GM12878 (cell line): Measurements from ENCODE around the gene GABRA6.

ENCODE experiments used
- CBX3 ChIP-seq: fragments of 200-600 bp; sonication (generic); IDR thresholded peaks from 2 replicates; pipeline ENCODE4 v1.6.1; 2016; ENCODE audit warnings: low read depth, borderline replicate concordance
- CTCF ChIP-seq, 3 experiments: IDR thresholded peaks in 2 of 3; conservative IDR thresholded peaks in 1 of 3; 2 replicates each; pipeline ENCODE4 v1.5.1; 2011; ENCODE audit warnings: low read depth in 3 of 3, low read length in 3 of 3, mild to moderate bottlenecking in 3 of 3, control low read depth in 2 of 3, moderate library complexity in 2 of 3, inconsistent platforms in 1 of 3, mixed read lengths in 1 of 3; ENCODE audit not compliant: control insufficient read depth in 2 of 3, insufficient read depth in 1 of 3; ENCODE audit errors: extremely low read depth in 1 of 3
- EED ChIP-seq: sonication (generic); IDR thresholded peaks from 2 replicates; pipeline ENCODE4 v1.6.1; 2016; ENCODE audit warnings: antibody characterized with exemption, low read depth
- ETV6 ChIP-seq, 2 experiments: fragments of 450-650 bp in 1 of 2; IDR thresholded peaks in 1 of 2; conservative IDR thresholded peaks in 1 of 2; 2 replicates each; pipeline ENCODE4 v1.6.1; 2014; ENCODE audit warnings: antibody characterized with exemption in 1 of 2, borderline replicate concordance in 1 of 2, low read depth in 1 of 2, mild to moderate bottlenecking in 1 of 2, moderate library complexity in 1 of 2
- MAX ChIP-seq: IDR thresholded peaks from 2 replicates; pipeline ENCODE4 v1.6.1; 2012; ENCODE audit warnings: low read depth, low read length, improper control_type of control experiment
- MYB ChIP-seq: fragments of 150-350 bp; IDR thresholded peaks from 2 replicates; pipeline ENCODE4 v1.6.1; 2014; ENCODE audit warnings: mild to moderate bottlenecking, low read depth, low read length, borderline replicate concordance
- NFXL1 ChIP-seq: fragments of 450-650 bp; IDR thresholded peaks from 2 replicates; pipeline ENCODE4 v1.6.1; 2017; ENCODE audit warnings: antibody characterized with exemption, mild to moderate bottlenecking, borderline replicate concordance
- NRF1 ChIP-seq: conservative IDR thresholded peaks from 2 replicates; pipeline ENCODE4 v1.6.1; 2011; ENCODE audit warnings: mild to moderate bottlenecking, low read depth, low read length, improper control_type of control experiment
- TCF3 ChIP-seq: IDR thresholded peaks from 2 replicates; pipeline ENCODE4 v1.6.1; 2012; ENCODE audit warnings: low read depth, mild to moderate bottlenecking, low read length, borderline replicate concordance; ENCODE audit not compliant: insufficient read depth
- YY1 ChIP-seq: IDR thresholded peaks from 2 replicates; pipeline ENCODE4 v1.6.1; 2011; ENCODE audit warnings: low read depth, mild to moderate bottlenecking, low read length
- ZNF622 ChIP-seq: fragments of 450-650 bp; IDR thresholded peaks from 2 replicates; pipeline ENCODE4 v1.6.1; 2017; ENCODE audit warnings: mild to moderate bottlenecking, inconsistent platforms
- TF ChIP-seq, protein P1 (sequence below): IDR thresholded peaks from 2 replicates; pipeline ENCODE4 v1.6.1; 2011; ENCODE audit warnings: mild to moderate bottlenecking, low read depth, low read length, moderate library complexity; ENCODE audit not compliant: insufficient replicate concordance

GRCh38 chr5:161685461-161685860 is at the start of gene GABRA6:
- no peak for TF ChIP-seq MAX
- no peak for TF ChIP-seq EED
- TF ChIP-seq YY1 = no peak
- no peak for TF ChIP-seq MYB
- no peak for TF ChIP-seq TCF3
- TF ChIP-seq, protein P1, sequence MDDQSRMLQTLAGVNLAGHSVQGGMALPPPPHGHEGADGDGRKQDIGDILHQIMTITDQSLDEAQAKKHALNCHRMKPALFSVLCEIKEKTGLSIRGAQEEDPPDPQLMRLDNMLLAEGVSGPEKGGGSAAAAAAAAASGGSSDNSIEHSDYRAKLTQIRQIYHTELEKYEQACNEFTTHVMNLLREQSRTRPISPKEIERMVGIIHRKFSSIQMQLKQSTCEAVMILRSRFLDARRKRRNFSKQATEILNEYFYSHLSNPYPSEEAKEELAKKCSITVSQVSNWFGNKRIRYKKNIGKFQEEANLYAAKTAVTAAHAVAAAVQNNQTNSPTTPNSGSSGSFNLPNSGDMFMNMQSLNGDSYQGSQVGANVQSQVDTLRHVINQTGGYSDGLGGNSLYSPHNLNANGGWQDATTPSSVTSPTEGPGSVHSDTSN = no peak
- no peak for TF ChIP-seq ZNF622
- TF ChIP-seq ETV6 (conservative IDR thresholded peaks at IDR 0.05 in 1 of 2, IDR thresholded peaks at IDR 0.05 in 1 of 2; ENCODE audit: borderline replicate concordance in 1 of 2, low read depth in 1 of 2) = no peak
- TF ChIP-seq NRF1 = no peak
- no peak for TF ChIP-seq CBX3
- no peak for TF ChIP-seq CTCF (IDR thresholded peaks at IDR 0.05 in 2 of 3, conservative IDR thresholded peaks at IDR 0.05 in 1 of 3; ENCODE audit: control insufficient read depth in 2 of 3, extremely low read depth in 1 of 3, insufficient read depth in 1 of 3, low read depth in 3 of 3, low read length in 3 of 3)
- no peak for TF ChIP-seq NFXL1
